Stimulated activated naive B cell treated with anti-CD40 and anti-IgM and Interleukin-4, amounts not matched to agents 10 μg/mL and 1 μg/mL and 100 μg/mL, for 72 hours (primary cell): ENCODE measurements around the gene PLCH1.

ENCODE experiments used
- ATAC-seq, 2 donors: fragments of 150-1000 bp; cut with Tn5 transposase; replicated peaks; 2 replicates each; pipeline ENCODE4 v1.10.0; 2021; ENCODE audit warnings: moderate library complexity in 1 of 2
- DNase-seq: peaks from one replicate; pipeline ENCODE4 v3.0.0; 2021
- H3K27ac Mint-ChIP-seq: one replicate; pipeline ENCODE4 v1.8.0; 2022; ENCODE audit warnings: mild to moderate bottlenecking, mixed read lengths
- H3K27me3 Mint-ChIP-seq, 2 donors: one replicate each; pipeline ENCODE4 v1.8.0; 2022; ENCODE audit warnings: mixed read lengths in 2 of 2
- H3K36me3 Mint-ChIP-seq, 2 donors: one replicate each; pipeline ENCODE4 v1.8.0; 2022; ENCODE audit warnings: mixed read lengths in 2 of 2, mild to moderate bottlenecking in 1 of 2
- H3K4me1 Mint-ChIP-seq, 2 donors: one replicate each; pipeline ENCODE4 v1.8.0; 2022; ENCODE audit warnings: mixed read lengths in 2 of 2, mild to moderate bottlenecking in 1 of 2
- H3K4me3 Mint-ChIP-seq, 2 donors: one replicate each; pipeline ENCODE4 v1.8.0; 2022; ENCODE audit warnings: mild to moderate bottlenecking in 2 of 2, mixed read lengths in 2 of 2, moderate library complexity in 1 of 2
- H3K9me3 Mint-ChIP-seq, 2 donors: one replicate each; pipeline ENCODE4 v1.8.0; 2022; ENCODE audit warnings: mixed read lengths in 2 of 2, mild to moderate bottlenecking in 1 of 2

PLCH1 gene

DNA sequence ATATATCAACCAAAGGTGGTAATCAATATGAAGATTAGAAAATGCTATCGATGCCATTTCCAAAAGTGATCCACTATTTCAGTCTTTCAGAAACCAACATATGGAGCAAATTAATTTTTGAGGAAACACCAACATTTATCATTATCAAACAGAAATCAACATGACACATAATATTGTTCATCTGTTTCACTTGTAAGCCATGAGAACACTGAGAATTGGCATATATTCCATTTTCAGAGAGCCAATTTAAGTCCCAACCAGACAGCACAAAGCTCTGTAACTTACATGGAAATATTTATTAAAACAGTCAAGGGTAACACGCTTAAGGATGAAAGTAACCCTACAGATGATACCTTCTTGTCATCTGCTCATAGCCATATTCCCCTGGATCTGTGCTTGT lies 413.8 kb downstream of the PLCH1 start:
- Mint-ChIP-seq H3K36me3 (no peaks in the 10 kb centered on the region), H3K27ac (no peak overlapping the region), H3K4me1 (peaks cover 0 to 3% of the 10 kb centered on the region in 2 donors), H3K9me3 (peaks cover 0 to 1% of the 10 kb centered on the region in 2 donors), H3K27me3 (no peaks in the 10 kb centered on the region), H3K4me3 (no peak overlapping the region)
- DNase-seq (no peak), ATAC-seq (no peak)

DNA sequence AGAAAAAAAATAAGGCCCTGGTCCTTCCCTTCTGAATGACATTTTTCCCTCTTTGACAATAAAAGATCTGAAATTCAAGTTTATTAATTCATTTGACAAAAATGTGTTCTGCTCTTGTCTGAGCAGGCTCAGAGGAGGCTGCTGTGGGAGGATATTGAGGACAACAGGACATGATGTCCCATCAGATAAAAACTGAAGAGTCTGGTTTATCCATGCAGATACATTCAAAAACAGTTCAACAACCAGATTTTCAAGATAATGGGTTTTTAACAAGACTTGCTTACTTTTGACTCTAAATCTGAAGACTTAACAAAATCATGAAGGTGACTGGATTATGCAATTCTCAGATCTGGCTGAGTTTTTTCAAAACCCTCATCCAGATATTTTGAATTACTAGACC lies 414.5 kb downstream of the PLCH1 start:
- ATAC-seq: no peak
- DNase-seq: no peak

DNA sequence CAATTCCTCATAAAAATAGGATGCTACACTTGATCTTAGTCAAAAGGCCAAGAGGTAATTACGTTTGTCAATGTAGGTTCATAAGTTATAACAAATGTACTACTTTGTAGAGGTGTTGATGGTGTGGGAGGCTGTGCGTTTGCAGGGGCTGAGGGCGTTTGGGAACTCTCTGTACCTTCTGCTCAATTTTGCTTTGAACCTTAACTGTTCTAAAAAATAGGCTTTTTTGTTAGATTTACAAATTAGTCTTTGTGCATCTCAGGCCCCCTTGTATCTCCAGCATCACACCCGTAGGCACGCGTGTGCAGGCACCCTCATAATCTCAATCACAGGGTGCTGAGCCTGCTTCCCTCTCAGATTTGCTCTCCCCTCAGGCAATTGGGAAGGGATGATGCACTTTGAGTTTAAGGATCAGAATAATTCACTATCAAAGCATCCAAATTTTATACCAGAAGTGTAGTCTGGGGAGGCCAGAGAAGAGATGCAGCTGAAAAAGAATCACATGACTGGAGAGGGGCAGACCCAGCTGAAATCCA lies 415.3 kb downstream of the PLCH1 start:
- ATAC-seq: no peak
- Mint-ChIP-seq H3K4me1 (no peaks in the 10 kb centered on the region), H3K27me3 (no peaks in the 10 kb centered on the region), H3K9me3 (peaks cover 0 to 1% of the 10 kb centered on the region in 2 donors), H3K36me3 (no peaks in the 10 kb centered on the region), H3K4me3 (no peak overlapping the region), H3K27ac (no peak overlapping the region)
- no peak for DNase-seq

More for the DNA sequence above, 414.5 kb downstream of the PLCH1 start:
- H3K4me3 Mint-ChIP-seq: no peak overlapping the region
- H3K4me1 Mint-ChIP-seq: peaks cover 0 to 3% of the 10 kb centered on the region in 2 donors
- H3K27me3 Mint-ChIP-seq: no peaks in the 10 kb centered on the region
- no peaks in the 10 kb centered on the region for H3K36me3 Mint-ChIP-seq
- no peak overlapping the region for H3K27ac Mint-ChIP-seq
- H3K9me3 Mint-ChIP-seq: peaks cover 0 to 1% of the 10 kb centered on the region in 2 donors

- H3K27ac Mint-ChIP-seq: no peak overlapping the region
- no peak overlapping the region for H3K4me3 Mint-ChIP-seq
- H3K9me3 Mint-ChIP-seq: no peaks in the 10 kb centered on the region
- no peak for ATAC-seq
- H3K4me1 Mint-ChIP-seq: no peaks in the 10 kb centered on the region
- no peak for DNase-seq
- H3K36me3 Mint-ChIP-seq: no peaks in the 10 kb centered on the region
- no peaks in the 10 kb centered on the region for H3K27me3 Mint-ChIP-seq
Measured at GRCh38 chr3:155327871-155328270, 417.0 kb downstream of the PLCH1 start.

GRCh38 chr3:155327430-155327829 lies 417.4 kb downstream of the PLCH1 start:
- ATAC-seq: no peak
- no peaks in the 10 kb centered on the region for H3K36me3 Mint-ChIP-seq
- no peak overlapping the region for H3K4me3 Mint-ChIP-seq
- H3K27ac Mint-ChIP-seq: no peak overlapping the region
- DNase-seq: no peak
- H3K27me3 Mint-ChIP-seq: no peaks in the 10 kb centered on the region
- H3K9me3 Mint-ChIP-seq: no peaks in the 10 kb centered on the region
- H3K4me1 Mint-ChIP-seq: no peaks in the 10 kb centered on the region

DNA sequence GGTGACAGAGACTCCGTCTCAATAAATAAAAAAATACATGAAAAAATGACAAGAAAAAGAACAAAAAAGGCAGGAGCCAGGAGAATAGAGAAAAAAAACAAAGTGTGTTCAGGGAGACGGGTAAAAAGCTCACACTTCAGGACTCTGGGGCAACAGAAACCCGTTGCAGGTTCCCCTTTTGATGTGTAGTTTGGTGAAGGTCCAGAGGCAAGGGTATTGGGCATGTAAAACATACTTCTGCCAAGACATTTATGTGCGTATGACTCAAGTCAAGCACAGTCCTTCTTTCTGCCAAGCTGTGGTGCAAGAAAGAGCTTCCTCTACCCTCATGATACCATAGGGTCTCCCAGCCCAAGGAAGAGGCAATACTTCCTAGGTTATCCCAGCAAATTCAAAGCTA lies 418.0 kb downstream of the PLCH1 start:
- H3K4me3 Mint-ChIP-seq: no peak overlapping the region
- H3K36me3 Mint-ChIP-seq: no peaks in the 10 kb centered on the region
- DNase-seq (no peak), ATAC-seq (no peak)
- no peaks in the 10 kb centered on the region for H3K27me3 Mint-ChIP-seq
- no peak overlapping the region for H3K27ac Mint-ChIP-seq
- no peaks in the 10 kb centered on the region for H3K9me3 Mint-ChIP-seq
- H3K4me1 Mint-ChIP-seq: no peaks in the 10 kb centered on the region

DNA sequence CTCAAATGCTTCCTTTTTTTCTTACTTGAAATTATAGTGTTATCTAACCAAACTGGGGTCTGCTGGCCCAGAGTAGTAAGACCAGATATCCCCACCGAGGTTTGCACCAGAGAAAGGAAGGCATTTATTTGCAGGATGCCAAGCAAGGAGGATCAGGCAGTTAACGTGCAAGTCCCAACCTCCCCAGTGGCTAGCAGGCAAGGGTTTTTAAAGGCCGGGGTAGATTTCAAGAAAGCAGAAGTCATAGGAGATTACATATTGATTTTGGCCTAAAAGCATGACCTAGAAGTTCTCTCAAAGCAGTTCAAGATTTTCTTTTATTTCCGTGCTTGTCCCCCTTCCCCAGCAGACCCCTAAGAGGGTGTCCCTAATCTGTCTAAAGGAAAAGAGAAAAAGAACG lies 418.6 kb downstream of the PLCH1 start:
- Mint-ChIP-seq H3K27me3 (no peaks in the 10 kb centered on the region), H3K9me3 (no peaks in the 10 kb centered on the region), H3K27ac (no peak overlapping the region), H3K4me3 (no peak overlapping the region), H3K4me1 (no peaks in the 10 kb centered on the region), H3K36me3 (no peaks in the 10 kb centered on the region)
- DNase-seq (no peak), ATAC-seq (no peak)
